Nucleus accumbens (tissue), 56 donors: Measurements from ENCODE around the gene KITLG.
"Not testable (repeated sequence)": the region's sequence is repeated elsewhere in the genome, so short reads cannot be mapped to it uniquely, and the experiment has no call there.

Source experiments
- DNase-seq, 56 donors: peaks; one replicate each; lab custom pipeline; 2025; lab: John Stamatoyannopoulos, UW

The KITLG gene

DNA sequence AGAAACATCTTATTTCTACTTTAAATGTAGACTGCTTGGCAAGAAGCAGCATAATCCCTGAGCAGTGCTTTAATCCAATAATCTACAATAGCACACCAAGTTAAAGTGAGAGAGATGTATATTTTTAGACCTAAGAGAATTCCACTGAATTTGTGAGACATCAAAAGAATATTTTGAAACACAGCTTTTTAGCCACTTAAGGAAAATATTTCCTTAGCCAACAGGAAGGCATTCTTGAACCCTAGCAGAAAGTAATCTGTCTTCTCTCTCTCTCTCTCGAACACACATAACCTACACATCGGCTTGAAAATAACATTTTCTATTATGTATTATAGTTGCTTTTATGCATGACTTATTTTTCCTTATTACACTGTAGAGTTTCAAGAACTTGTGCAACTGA is 34.0 kb downstream of the KITLG start:
- DNase-seq, result no peak

DNA sequence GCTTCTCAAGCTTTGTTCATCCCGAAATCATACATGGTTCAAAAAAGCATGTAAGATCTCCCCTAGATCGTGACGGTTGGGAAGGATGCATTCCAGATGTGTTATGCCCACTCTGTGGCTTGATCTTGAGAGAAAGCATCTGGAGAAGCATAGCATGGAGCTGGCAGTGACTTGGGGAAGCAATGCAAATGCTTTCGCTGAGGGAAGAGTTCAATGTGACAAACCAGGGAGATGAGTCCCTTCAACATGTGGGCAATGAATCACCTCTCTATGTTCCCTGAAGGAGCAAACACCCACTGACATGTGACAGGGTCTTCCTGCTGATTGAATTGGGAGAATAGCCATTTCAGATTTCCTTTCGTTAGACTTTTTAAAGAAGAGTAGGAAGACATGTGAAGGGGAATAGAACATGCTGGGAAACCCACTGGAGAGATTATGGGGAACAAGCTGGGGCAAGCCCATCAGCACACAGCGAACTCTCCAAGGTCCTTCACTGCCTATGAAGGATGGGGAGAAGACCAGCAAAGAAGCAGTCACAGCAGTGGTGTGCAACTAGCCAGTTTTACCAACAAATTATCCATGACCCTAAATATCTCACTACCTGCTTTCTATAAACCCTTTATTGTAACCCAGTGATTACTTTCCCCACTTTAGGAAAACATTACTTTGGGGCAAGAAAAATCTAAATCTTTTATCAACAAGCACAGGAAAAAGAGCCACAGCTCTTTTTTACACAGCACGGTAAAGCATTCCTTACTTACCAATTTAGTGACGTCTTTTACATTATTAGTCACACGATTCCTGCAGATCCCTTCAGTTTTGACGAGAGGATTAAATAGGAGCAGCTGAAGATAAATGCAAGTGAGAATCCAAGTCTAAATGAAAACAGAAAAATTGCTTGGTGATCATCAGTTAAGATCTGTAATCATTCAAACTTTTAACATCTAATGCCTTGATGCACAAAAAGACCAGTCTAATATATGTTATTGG is 35.0 kb downstream of the KITLG start:
- DNase-seq, result no peak

DNA sequence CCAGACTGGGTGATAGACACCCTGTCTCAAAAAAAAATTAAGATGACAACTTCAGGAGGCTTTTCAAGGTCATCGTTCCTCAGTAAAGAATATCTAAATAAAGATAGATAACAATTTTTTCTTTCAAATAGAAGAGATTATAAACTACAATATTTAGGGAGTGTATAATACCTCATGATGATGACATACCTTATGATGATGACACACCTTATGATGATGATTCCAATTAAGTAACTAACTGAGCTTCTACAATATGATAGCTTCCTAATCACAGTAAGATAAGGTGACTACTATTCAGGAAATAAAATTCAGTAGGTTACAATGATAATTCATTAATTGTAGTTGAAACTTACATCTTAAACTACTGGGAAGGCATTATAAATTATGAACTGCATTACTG is 40.4 kb downstream of the KITLG start:
- no peak for DNase-seq

DNA sequence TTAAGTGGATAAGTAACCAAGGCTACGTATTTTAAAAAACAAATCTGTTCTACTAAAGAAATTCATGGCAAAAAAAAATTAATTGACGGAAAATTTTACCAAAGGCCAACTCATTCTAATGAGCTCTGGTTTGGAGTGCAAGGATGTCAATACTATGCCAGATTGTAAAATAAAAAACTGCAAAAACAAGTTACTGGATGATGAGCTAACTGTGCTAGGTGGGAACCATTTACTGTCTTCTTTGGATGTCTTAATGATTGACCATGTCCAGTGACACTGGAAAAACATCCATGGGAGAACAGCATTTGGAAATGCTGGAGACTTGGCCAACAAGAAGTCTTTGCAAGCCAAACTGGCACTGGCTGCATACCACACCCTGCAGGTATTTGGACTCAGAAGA is 41.6 kb downstream of the KITLG start:
- DNase-seq, result no peak

DNA sequence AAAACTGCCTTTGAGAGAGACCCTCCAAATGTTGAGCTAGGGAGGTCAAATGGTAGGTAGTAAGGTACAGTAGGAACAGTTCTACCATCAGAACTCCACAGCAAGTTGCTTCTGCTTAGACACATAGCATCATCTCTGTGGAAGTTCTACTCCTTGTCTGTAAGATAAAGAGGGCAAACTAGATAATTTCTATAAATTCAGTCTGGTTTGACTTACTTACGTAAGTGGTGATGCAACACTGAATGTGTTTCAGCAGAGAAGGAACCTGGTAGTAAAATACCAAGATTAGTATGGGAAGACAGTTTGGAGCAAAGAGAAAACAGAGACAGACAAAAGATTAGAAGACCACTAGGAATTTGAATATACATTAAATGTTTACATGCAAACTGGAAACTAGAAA is 42.0 kb downstream of the KITLG start:
- no peak for DNase-seq

DNA sequence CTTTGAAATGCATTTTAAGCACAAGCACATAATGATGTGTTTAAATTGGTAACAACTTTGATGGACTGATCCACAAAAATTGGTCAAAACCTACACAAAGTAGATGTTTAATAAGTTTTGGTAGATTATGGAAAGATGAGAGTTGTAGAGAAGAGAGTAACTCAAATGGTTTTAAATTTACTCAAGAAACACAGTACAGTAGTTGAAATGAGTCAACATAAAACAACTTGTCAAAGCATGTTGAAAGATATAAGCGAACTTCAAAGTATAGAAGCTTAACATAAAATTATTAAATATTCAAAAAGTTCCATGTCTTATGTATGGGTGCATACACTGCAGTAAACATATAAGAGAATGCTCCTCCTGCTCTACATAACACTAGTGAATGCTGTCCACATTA is 49.4 kb downstream of the KITLG start:
- DNase-seq, result no peak

DNA sequence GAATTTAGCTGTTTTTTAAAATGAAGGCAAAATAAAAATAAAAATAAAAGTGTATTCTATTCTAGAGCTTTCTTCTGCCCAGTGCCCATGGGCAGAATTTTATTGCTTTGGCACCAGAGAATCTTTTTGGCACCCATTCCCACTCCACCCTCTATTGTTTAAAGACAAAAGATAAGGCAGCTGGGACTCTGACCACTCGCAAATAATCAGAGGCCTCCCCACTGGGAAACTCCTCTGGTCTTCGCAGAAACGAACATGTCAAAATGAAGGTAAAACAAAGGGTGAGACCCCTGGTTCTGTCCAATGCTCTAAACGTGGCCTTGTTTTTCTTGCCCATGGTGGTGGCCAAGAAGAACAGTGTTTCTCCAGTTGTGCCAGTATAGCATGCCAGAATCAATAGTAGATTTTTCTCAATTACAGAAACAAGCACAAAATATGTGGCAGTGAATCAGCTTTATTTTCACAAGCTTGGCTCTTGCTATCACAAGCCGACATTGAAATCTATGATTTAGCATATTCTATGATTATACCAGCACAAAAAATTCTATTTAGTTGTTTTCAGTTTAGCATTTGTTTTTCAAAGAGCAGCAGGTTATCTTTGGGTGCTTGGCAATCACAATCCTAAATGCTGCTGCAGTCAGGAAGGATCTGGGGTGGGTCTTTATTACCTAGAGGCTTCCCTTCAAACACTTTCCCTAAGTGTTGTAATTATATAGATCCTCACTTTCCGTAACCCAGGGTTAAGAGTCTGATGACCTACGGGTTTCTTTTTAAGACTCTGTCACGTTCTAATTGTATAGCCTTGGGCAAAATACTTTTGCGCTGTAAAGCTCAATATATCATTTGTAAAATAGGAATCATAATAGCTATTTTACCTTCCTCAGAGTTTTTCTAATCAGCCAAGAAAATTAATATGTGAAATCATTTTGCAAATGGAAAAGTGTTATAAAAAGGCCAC is 50.5 kb downstream of the KITLG start:
- no peak for DNase-seq

DNA sequence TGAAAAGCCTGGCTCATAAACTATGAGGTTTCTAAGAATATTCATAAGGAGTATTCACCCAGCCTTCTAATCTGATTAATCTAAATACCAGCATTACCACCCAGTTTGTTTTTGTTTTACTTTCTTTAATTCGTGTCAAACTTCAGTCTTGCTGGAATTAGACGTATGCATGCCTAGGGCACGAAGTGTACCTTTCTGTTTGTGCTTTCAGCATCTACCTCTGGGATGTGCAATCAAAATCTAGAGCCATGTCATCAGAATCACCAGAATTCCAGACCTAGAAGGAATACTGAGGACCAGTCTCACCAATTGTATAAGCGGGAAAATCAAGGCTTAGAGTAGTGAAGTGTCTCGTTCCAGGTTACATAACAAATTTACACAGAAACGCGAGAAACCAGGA is 57.3 kb downstream of the KITLG start:
- DNase-seq, result no peak

DNA sequence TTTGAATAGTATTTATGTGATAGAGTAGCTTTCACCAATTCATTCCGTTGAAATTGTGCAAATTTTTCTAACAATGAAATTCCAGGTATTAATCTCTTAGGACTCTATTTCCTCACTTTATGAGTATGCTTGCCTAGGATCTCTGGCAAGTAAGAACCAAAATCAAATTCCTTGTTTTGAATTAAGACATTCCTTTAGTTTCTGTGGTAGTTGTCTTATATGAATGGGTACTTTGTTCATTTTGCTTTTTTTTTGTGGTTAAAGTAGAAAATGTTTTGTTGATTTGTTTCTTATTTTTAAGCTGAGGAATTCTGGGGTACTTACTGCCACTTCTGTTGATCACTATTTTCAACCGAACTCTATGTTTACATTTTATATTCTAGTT is 59.8 kb downstream of the KITLG start:
- DNase-seq, result no peak

DNA sequence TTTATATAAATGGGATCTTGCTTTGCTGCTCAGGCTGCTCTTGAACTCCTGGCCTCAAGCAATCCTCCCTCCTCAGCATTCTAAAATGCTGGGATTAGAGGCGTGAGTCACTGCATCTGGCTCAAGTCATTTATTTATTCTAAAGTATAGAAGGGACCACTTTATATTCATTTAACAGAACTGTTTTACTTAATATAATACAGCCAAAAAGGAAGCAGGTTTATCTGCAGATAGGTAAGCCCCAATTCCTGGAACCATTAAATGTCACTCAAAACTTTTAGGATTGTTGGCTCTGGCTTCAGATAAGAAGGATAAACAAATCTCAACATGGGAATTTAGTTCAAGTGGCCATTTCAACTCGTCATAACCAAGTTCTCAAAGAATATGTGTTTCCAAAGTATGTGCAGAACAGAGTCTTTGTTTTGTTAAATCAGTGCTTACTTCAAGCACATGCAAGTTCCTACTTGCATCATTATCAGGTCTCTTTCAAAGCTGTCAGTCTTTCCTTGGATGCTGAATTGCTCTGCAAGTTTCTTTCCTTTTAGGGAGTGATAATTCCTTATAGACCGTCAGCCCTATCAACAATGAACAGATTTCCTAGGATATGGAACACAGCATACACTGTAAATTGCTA is 60.4 kb downstream of the KITLG start:
- no peak for DNase-seq

DNA sequence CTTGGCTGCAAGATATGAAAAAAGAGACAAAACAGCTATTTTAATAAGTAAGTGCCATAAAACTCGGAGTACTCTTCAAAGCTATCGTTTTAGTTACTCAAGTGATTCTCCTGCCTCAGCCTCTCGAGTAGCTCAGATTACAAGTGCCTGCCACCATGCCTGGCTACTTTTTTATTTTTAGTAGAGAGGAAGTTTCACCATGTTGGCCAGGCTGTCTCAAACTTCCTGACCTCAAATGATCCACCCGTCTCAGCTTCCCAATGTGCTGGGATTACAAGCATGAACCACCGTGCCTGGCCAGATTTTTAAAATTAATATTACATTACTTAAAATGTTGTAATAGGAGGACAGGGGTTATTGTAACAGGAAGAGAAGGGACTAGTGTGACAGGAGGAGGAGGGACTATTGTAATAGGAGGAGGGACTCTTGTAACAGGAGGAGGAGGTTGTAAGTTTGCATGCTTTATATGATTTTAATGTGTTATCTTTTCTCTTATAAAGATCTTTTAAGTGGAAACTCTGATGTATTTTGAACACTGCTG is 61.3 kb downstream of the KITLG start:
- no peak for DNase-seq

DNA sequence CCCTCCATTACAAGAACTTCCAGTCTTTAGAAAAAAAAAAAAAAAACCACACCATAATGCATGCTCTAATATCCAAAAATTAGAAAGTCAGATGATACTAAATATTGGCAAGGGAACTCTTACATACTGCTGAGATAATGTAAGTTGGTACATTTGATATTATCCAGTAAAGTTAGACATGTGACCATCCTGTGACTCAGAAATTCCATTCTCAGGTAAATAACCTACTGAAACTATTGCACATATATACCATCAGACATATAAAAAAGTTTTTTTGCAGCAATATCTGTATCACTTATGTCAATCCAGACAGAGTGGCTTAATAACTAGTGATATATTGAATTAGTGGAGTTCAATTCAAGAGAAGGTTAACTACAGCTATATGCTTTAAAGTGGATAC is 63.5 kb downstream of the KITLG start:
- no peak for DNase-seq

DNA sequence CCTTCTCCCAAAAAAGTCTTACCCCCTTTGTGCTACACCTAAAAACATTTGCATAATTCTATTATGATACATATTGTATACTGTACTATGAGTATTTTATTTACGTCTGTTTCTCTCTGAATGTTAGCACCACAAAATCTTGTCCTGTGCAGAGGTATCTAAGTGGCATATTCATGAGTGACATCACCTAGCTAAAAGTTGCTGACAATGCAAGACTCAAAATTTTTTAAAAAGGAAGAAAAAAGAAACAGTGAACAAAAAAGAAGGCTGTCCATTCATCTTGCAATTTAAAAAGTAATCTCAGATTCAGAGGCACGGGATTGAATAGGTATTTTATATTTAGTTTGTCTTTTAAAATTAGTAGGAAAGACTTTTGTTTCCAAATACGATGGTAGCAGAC is 69.4 kb downstream of the KITLG start:
- no peak for DNase-seq

DNA sequence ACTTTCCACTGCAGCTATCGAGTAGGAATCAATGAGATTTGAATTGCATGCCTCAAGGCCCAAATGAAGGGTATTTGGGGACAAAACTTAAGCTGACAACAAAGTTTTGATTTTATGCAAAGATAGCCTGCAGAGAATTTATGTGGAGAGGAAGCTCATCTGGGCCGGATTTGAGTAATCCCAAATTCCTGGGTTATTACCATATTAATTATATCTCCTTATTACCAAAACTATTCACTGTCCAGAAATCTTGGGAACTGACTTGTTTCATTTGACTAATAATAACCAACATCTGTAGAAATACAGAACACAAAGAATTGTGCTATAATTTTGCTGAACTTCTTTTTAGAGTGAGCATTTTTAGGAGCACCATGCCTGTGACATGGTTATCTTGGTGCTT is 70.4 kb downstream of the KITLG start:
- DNase-seq, result no peak

DNA sequence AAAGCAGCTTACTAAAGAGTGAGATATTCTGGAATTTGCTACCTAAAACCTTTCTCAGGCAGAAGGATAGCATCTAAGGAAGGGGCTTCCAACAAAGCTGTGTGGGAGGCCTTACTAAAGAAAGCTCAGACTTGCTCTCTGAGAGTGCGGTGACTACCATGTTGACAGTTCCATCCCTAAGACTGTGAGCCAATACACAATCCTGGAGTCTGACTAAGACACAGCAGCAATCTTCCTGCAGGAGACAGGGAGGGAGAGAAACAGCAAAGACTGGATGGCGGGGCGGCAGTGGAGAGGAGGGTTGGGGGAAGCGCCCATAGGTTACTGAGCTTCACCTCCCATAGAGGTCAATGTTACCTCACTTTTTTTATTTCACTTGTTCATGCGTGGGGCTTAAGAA is 70.9 kb downstream of the KITLG start:
- DNase-seq, result no peak

DNA sequence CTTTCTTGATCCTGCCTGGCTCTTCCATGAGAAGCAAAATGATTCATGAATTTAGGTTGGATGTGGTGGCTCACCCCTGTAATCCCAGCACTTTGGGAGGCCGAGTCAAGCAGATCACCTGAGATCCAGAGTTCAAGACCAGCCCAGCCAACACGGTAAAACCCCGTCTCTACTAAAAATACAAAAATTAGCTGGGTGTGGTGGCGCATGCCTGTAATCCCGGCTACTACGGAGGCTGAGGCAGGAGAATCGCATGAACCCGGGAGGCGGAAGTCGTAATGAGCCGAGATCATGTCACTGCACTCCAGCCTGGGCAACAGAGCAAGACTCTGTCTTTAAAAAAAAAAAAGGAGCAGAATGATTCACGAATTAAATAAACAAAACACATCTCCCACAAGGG is 72.4 kb downstream of the KITLG start:
- DNase-seq, result not testable (repeated sequence)

DNA sequence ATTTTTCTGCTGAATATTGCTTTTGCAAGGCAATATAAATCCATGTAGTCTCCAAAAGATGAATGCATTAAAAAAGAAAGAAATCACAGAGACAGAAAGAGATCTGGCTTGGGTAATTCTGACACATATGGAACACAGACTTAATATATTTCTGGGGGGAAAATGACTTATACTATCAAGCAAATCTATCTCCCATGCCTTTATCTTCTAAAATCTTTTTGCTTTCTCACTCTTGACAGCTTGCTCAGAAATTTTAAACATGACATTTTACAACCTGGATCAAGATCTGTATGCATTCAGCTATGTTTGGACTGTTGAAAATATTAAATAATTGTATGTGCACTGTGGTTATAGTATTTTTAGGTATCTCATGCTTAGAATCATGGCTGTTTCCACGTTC is 73.0 kb downstream of the KITLG start:
- no peak for DNase-seq

DNA sequence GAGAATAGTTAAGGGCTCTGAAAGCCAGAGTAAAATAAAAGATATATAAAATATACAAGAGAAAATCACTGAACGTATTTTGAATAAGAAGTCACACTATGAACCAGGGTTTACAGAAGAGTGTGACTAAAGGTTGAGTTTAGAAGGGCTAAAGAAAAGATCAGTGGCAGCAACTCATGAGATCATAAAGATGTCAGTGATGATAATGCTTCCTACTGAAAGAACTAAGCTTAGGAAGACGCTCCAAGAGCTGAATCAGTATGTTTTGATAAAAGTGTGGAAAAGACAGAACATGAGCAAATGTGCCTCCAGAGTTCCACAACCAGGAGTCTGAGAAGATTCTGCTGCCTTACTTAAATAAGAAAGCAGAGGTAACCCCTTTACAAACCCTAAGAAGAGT is 74.6 kb downstream of the KITLG start:
- DNase-seq, result no peak

DNA sequence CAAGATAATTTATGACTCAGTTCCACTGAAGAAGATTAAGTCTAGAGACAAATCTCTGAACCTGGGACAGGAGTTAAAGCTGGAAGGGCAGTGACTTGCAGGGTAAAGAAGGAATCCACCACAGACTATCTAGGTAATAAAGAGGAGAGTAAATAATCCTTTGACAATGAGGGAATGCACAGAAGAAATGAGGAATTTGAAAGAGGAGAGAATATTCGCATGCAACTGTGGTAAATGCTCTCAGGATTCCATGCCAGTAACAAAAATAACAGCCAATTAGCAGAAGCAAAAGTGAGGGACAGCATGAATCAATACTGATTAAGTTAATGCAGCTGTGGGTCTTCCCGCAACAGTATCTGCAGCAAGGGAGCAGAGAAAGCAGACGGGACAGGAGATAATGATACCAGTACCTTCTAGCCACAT is 77.0 kb downstream of the KITLG start:
- no peak for DNase-seq
